BLaER1 treated with 17β-estradiol and CSF1 and Interleukin-3, amounts not matched to agents 10 nM and 100 nM (cell line): ENCODE results near the gene MBD4.
"Not testable (repeated sequence)": the region's sequence is repeated elsewhere in the genome, so short reads cannot be mapped to it uniquely, and the experiment has no call there.

Experiments
- H3K27ac ChIP-seq, 11 experiments: shearing (Covaris generic); formaldehyde crosslinking; 2 replicates each; pipeline ENCODE4 v1.8.1; 2022
- H3K27me3 ChIP-seq, 11 experiments: shearing (Covaris generic); formaldehyde crosslinking; 2 replicates each; pipeline ENCODE4 v1.8.1; 2022
- H3K36me3 ChIP-seq, 11 experiments: shearing (Covaris generic); formaldehyde crosslinking; 2 replicates each; pipeline ENCODE4 v1.8.1; 2022
- H3K4me1 ChIP-seq, 10 experiments: shearing (Covaris generic); formaldehyde crosslinking; 2 replicates each; pipeline ENCODE4 v1.8.1; 2022
- H3K4me2 ChIP-seq, 11 experiments: shearing (Covaris generic); formaldehyde crosslinking; 2 replicates each; pipeline ENCODE4 v1.8.1; 2022
- H3K4me3 ChIP-seq, 10 experiments: shearing (Covaris generic); formaldehyde crosslinking; 2 replicates each; pipeline ENCODE4 v1.8.1; 2022
- H3K9ac ChIP-seq, 11 experiments: shearing (Covaris generic); formaldehyde crosslinking; 2 replicates each; pipeline ENCODE4 v1.8.1; 2022
- H3K9me3 ChIP-seq, 11 experiments: shearing (Covaris generic); formaldehyde crosslinking; replicated peaks in 1 of 11; 2 replicates each; pipeline ENCODE4 v1.8.1; 2022
- H4K20me1 ChIP-seq, 11 experiments: shearing (Covaris generic); formaldehyde crosslinking; 2 replicates each; pipeline ENCODE4 v1.8.1; 2022
- Cebpa-rat ChIP-seq, 11 experiments: shearing (Covaris generic); IDR thresholded peaks; 2 replicates each; pipeline ENCODE4 v1.8.1; 2022

The MBD4 gene

GRCh38 chr3:129389572-129389937 lies 50.2 kb downstream of the MBD4 start:
- H3K27ac ChIP-seq: no peak overlapping the region
- H3K4me2 ChIP-seq: no peak overlapping the region
- no peaks in the 10 kb centered on the region for H3K27me3 ChIP-seq
- TF ChIP-seq Cebpa-rat (IDR thresholded peaks at IDR 0.05): no peak
- no peaks in the 10 kb centered on the region for H3K9me3 ChIP-seq
- H3K9ac ChIP-seq: no peak overlapping the region
- peaks cover 0 to 16% (median 10%) of the 10 kb centered on the region in 10 experiments; a peak in 10 of 20 replicates for H3K4me1 ChIP-seq
- H3K4me3 ChIP-seq: no peak overlapping the region
- H3K36me3 ChIP-seq: peaks cover 64 to 89% (median 75%) of the 10 kb centered on the region in 11 experiments
- H4K20me1 ChIP-seq: peaks cover 10 to 60% (median 31%) of the 10 kb centered on the region in 11 experiments; a peak in 21 of 22 replicates

GRCh38 chr3:129388791-129389571 lies 50.8 kb downstream of the MBD4 start:
- not testable (repeated sequence) for H3K27ac ChIP-seq, H3K4me2 ChIP-seq, H3K9me3 ChIP-seq, H3K27me3 ChIP-seq, H3K4me3 ChIP-seq, H3K9ac ChIP-seq
- Histone ChIP-seq H3K36me3 (peaks cover 64 to 83% (median 73%) of the 10 kb centered on the region in 11 experiments), H3K4me1 (peaks cover 0 to 20% (median 10%) of the 10 kb centered on the region in 10 experiments; a peak in 10 of 20 replicates), H4K20me1 (peaks cover 7 to 60% (median 30%) of the 10 kb centered on the region in 11 experiments; a peak in 20 of 22 replicates)

GRCh38 chr3:129387487-129387886 lies 52.3 kb downstream of the MBD4 start:
- Histone ChIP-seq H3K4me3 (no peak overlapping the region), H3K4me1 (peaks cover 12 to 26% (median 15%) of the 10 kb centered on the region in 10 experiments; a peak in 19 of 20 replicates), H3K4me2 (no peak overlapping the region), H4K20me1 (peaks cover 0 to 53% (median 21%) of the 10 kb centered on the region in 11 experiments; a peak in 17 of 22 replicates), H3K9me3 (no peaks in the 10 kb centered on the region), H3K27ac (no peak overlapping the region), H3K36me3 (peaks cover 50 to 68% (median 58%) of the 10 kb centered on the region in 11 experiments), H3K9ac (no peak overlapping the region), H3K27me3 (no peaks in the 10 kb centered on the region)
- TF ChIP-seq Cebpa-rat (IDR thresholded peaks at IDR 0.05): no peak

GRCh38 chr3:129386984-129387383 lies 52.8 kb downstream of the MBD4 start:
- H3K9ac ChIP-seq: no peak overlapping the region
- TF ChIP-seq Cebpa-rat (IDR thresholded peaks at IDR 0.05): no peak
- no peak overlapping the region for H3K4me2 ChIP-seq

GRCh38 chr3:129385507-129385906 lies 54.2 kb downstream of the MBD4 start:
- not testable (repeated sequence) for H3K27me3 ChIP-seq, H3K9ac ChIP-seq, H3K9me3 ChIP-seq, H3K4me3 ChIP-seq, H3K27ac ChIP-seq
- Histone ChIP-seq H4K20me1 (peaks cover 0 to 43% (median 15%) of the 10 kb centered on the region in 11 experiments; a peak in 11 of 22 replicates), H3K36me3 (peaks cover 31 to 48% (median 38%) of the 10 kb centered on the region in 11 experiments), H3K4me2 (peak overlapping the region in 4 of 11 experiments; percentile 4 to 23 (median 12); a peak in 3 of 22 replicates), H3K4me1 (peaks cover 19 to 27% (median 21%) of the 10 kb centered on the region in 10 experiments; a peak in 19 of 20 replicates)

More at GRCh38 chr3:129386984-129387383, 52.8 kb downstream of the MBD4 start:
- H3K36me3 ChIP-seq: peaks cover 45 to 63% (median 53%) of the 10 kb centered on the region in 11 experiments
- H3K4me3 ChIP-seq: no peak overlapping the region
- no peaks in the 10 kb centered on the region for H3K27me3 ChIP-seq
- peaks cover 17 to 26% (median 20%) of the 10 kb centered on the region in 10 experiments; a peak in 19 of 20 replicates for H3K4me1 ChIP-seq
- H3K27ac ChIP-seq: no peak overlapping the region
- H4K20me1 ChIP-seq: peaks cover 0 to 48% (median 19%) of the 10 kb centered on the region in 11 experiments; a peak in 15 of 22 replicates
- H3K9me3 ChIP-seq: no peaks in the 10 kb centered on the region

GRCh38 chr3:129384594-129385323 lies 55.0 kb downstream of the MBD4 start:
- Histone ChIP-seq H3K27me3 (no peaks in the 10 kb centered on the region), H3K27ac (no peak overlapping the region), H3K4me3 (no peak overlapping the region), H3K4me1 (peaks cover 19 to 27% (median 21%) of the 10 kb centered on the region in 10 experiments; a peak in 19 of 20 replicates), H3K36me3 (peaks cover 28 to 49% (median 39%) of the 10 kb centered on the region in 11 experiments), H3K4me2 (peak overlapping the region in 4 of 11 experiments; percentile 4 to 32 (median 22); a peak in 6 of 22 replicates), H3K9ac (no peak overlapping the region), H3K9me3 (peaks cover 7 to 10% (median 9%) of the 10 kb centered on the region in 11 experiments), H4K20me1 (peaks cover 0 to 43% (median 15%) of the 10 kb centered on the region in 11 experiments; a peak in 11 of 22 replicates)
- no peak for TF ChIP-seq Cebpa-rat (IDR thresholded peaks at IDR 0.05)

GRCh38 chr3:129384103-129384502 lies 55.6 kb downstream of the MBD4 start:
- peaks cover 13 to 17% (median 16%) of the 10 kb centered on the region in 11 experiments for H3K9me3 ChIP-seq
- peaks cover 0 to 41% (median 15%) of the 10 kb centered on the region in 11 experiments; a peak in 11 of 22 replicates for H4K20me1 ChIP-seq
- H3K4me1 ChIP-seq: peaks cover 19 to 27% (median 21%) of the 10 kb centered on the region in 10 experiments; a peak in 19 of 20 replicates
- H3K36me3 ChIP-seq: peaks cover 22 to 49% (median 35%) of the 10 kb centered on the region in 11 experiments
- not testable (repeated sequence) for H3K4me3 ChIP-seq, H3K27me3 ChIP-seq, H3K9ac ChIP-seq, H3K27ac ChIP-seq
- H3K4me2 ChIP-seq: peak overlapping the region in 1 of 11 experiments; percentile 7; a peak in 2 of 22 replicates

GRCh38 chr3:129383292-129383860 lies 56.4 kb downstream of the MBD4 start:
- Histone ChIP-seq H3K36me3 (peaks cover 17 to 49% (median 33%) of the 10 kb centered on the region in 11 experiments), H3K4me1 (peaks cover 19 to 27% (median 21%) of the 10 kb centered on the region in 10 experiments; a peak in 19 of 20 replicates), H3K9me3 (peaks cover 21 to 24% (median 23%) of the 10 kb centered on the region in 11 experiments), H3K4me3 (no peak overlapping the region), H4K20me1 (peaks cover 0 to 39% (median 15%) of the 10 kb centered on the region in 11 experiments; a peak in 9 of 22 replicates), H3K27me3 (no peaks in the 10 kb centered on the region), H3K9ac (0 out of 22 replicates have a peak overlapping the region, but pooled peaks of 1 of the 11 experiments have one; percentile 58), H3K27ac (peak overlapping the region in 3 of 11 experiments; percentile 53 to 76 (median 70); a peak in 3 of 22 replicates), H3K4me2 (peak overlapping the region in 4 of 11 experiments; percentile 51 to 80 (median 58); a peak in 6 of 22 replicates)
- TF ChIP-seq Cebpa-rat (IDR thresholded peaks at IDR 0.05): no peak
